Endometrial microvascular endothelial cells (primary cell): ENCODE results near the gene UBE3D. TPM values are rescaled to one million over a fixed set of nuclear protein-coding genes. Genes with fewer than 3 reads are reported as not detected.
"Not testable (repeated sequence)": the region's sequence is repeated elsewhere in the genome, so short reads cannot be mapped to it uniquely, and the experiment has no call there.

ENCODE experiments used
- in situ Hi-C: cut with HindIII; loops from 2 replicates; pipeline ENCODE4 v1.10.0; 2017; ENCODE audit warnings: low sequenced_read_pairs, low pct_unique_long_range_greater_than_20kb; ENCODE audit errors: inconsistent ontology term
- total RNA-seq: library from RNA; depleted of rRNA; stranded (reverse); fragments of >200 nt; gene quantifications from one replicate; pipeline ENCODE4 v1.2.3, GENCODE V29; 2015; ENCODE audit errors: inconsistent ontology term

UBE3D gene
- total RNA-seq, 1 donor from 2014 or later, result 10.7 TPM

GRCh38 chr6:83061190-83061589, 4.5 kb downstream of the UBE3D start:
- in situ Hi-C loops, result no loop called here

GRCh38 chr6:83057705-83058321, 7.8 kb downstream of the UBE3D start:
- in situ Hi-C loops, result no loop called here

- in situ Hi-C loops, result no loop called here
Observed at GRCh38 chr6:83055366-83055964, 10.2 kb downstream of the UBE3D start.

- in situ Hi-C loops, result no loop called here
Observed at GRCh38 chr6:83053678-83054077, 12.0 kb downstream of the UBE3D start.

- in situ Hi-C loops, result no loop called here
Observed at GRCh38 chr6:83051377-83052172, 14.1 kb downstream of the UBE3D start.

GRCh38 chr6:83047065-83047754, 18.4 kb downstream of the UBE3D start:
- in situ Hi-C loops, result no loop called here

- in situ Hi-C loops, result no loop called here
Observed at GRCh38 chr6:83044091-83044768, 21.4 kb downstream of the UBE3D start.

- in situ Hi-C loops, result no loop called here
Observed at GRCh38 chr6:83042467-83043053, 23.1 kb downstream of the UBE3D start.

- in situ Hi-C loops, result no loop called here
Observed at GRCh38 chr6:83038246-83038645, 27.4 kb downstream of the UBE3D start.

- in situ Hi-C loops, result no loop called here
Observed at GRCh38 chr6:83031689-83032088, 34.0 kb downstream of the UBE3D start.

- in situ Hi-C loops, result no loop called here
Observed at GRCh38 chr6:83019741-83020140, 45.9 kb downstream of the UBE3D start.

GRCh38 chr6:83011131-83011530, 54.5 kb downstream of the UBE3D start:
- in situ Hi-C loops, result not testable (repeated sequence)

- in situ Hi-C loops, result no loop called here
Observed at GRCh38 chr6:83008626-83009025, 57.0 kb downstream of the UBE3D start.

GRCh38 chr6:83006270-83006905, 59.3 kb downstream of the UBE3D start:
- in situ Hi-C loops, result no loop called here

GRCh38 chr6:82996156-82996555, 69.5 kb downstream of the UBE3D start:
- in situ Hi-C loops, result no loop called here

GRCh38 chr6:82995066-82995465, 70.6 kb downstream of the UBE3D start:
- in situ Hi-C loops, result no loop called here

- in situ Hi-C loops, result no loop called here
Observed at GRCh38 chr6:82989736-82990290, 75.8 kb downstream of the UBE3D start.

- in situ Hi-C loops, result no loop called here
Observed at GRCh38 chr6:82988930-82989351, 76.7 kb downstream of the UBE3D start.
